K562 (cell line): ENCODE measurements around the gene UMAD1. TPM values are rescaled to one million over a fixed set of nuclear protein-coding genes. Genes with fewer than 3 reads are reported as not detected.

Source experiments
- ARID3A ChIP-seq: IDR thresholded peaks from 2 replicates; pipeline ENCODE4 v1.6.1; 2012; ENCODE audit warnings: low read depth, low read length, improper control_type of control experiment, borderline replicate concordance
- CEBPB ChIP-seq: fragments of 450-650 bp; IDR thresholded peaks from 2 replicates; pipeline ENCODE4 v1.6.1; 2016; ENCODE audit warnings: missing genetic modification characterization, missing compliant biosample characterization
- CEBPG ChIP-seq, 3 experiments: fragments of 200-800 bp in 1 of 3; sonication (Bioruptor generic) in 1 of 3; sonication (generic) in 1 of 3; formaldehyde crosslinking in 1 of 3; IDR thresholded peaks in 2 of 3; conservative IDR thresholded peaks in 1 of 3; 2 replicates each; pipeline versions ENCODE4 v1.6.1 to v1.8.0; 2016 to 2022; ENCODE audit warnings: missing compliant biosample characterization in 2 of 3, missing genetic modification characterization in 2 of 3, mild to moderate bottlenecking in 1 of 3, missing genetic modification reagents in 1 of 3
- GABPA ChIP-seq: fragments of 200-800 bp; sonication (Bioruptor generic); conservative IDR thresholded peaks from 2 replicates; pipeline ENCODE4 v1.6.1; 2016; ENCODE audit warnings: low read depth, missing genetic modification characterization, missing compliant biosample characterization
- MAFG ChIP-seq: fragments of 450-650 bp; conservative IDR thresholded peaks from 2 replicates; pipeline ENCODE4 v1.6.1; 2016; ENCODE audit warnings: missing genetic modification characterization, missing compliant biosample characterization
- RAD21 ChIP-seq, 2 experiments: fragments of 250-450 bp in 1 of 2; fragments of 450-650 bp in 1 of 2; sonication (Bioruptor Pico) in 1 of 2; formaldehyde crosslinking in 1 of 2; IDR thresholded peaks in 1 of 2; conservative IDR thresholded peaks in 1 of 2; 2 replicates each; pipeline versions ENCODE4 v1.4.0 to v1.8.0; 2020 to 2022; ENCODE audit warnings: mild to moderate bottlenecking in 2 of 2, moderate library complexity in 1 of 2
- SMAD4 ChIP-seq: fragments of 250-450 bp; sonication (Bioruptor Pico); conservative IDR thresholded peaks from 2 replicates; pipeline ENCODE4 v1.8.0; 2021; ENCODE audit warnings: inconsistent platforms, mild to moderate bottlenecking, moderate library complexity
- SMC3 ChIP-seq: conservative IDR thresholded peaks from 2 replicates; pipeline ENCODE4 v1.6.1; 2011; ENCODE audit warnings: low read depth, low read length, improper control_type of control experiment; ENCODE audit not compliant: insufficient read depth
- TEAD2 ChIP-seq: fragments of 450-650 bp; IDR thresholded peaks from 2 replicates; pipeline ENCODE4 v1.6.1; 2016; ENCODE audit warnings: missing genetic modification characterization, control low read depth, missing compliant biosample characterization
- polyA plus RNA-seq, 8 experiments: library from polyadenylated mRNA; depleted of rRNA in 4 of 8; stranded (reverse) in 5 of 8; unstranded in 3 of 8; fragments of >200 nt; fragmentation: Nextera tagmentation in 2 of 8; fragmentation: Illumina TruSeq in 1 of 8; extraction: Ambion mirVana in 2 of 8; extraction: Trizol in 1 of 8; gene quantifications; 2 replicates each; pipeline versions ENCODE4 v1.2.1 to v1.2.3, GENCODE V29; 2011 to 2014; ENCODE audit warnings: inconsistent platforms in 1 of 8, missing spikeins in 1 of 8
- total RNA-seq, 7 experiments: library from RNA; depleted of rRNA in 6 of 7; stranded (reverse); fragments of >200 nt in 6 of 7; fragmentation: Illumina TruSeq in 2 of 7; extraction: Trizol in 2 of 7; gene quantifications; 2 replicates each; pipeline versions ENCODE4 v1.2.1 to v1.2.3, GENCODE V29; 2011 to 2021; ENCODE audit warnings: low replicate concordance in 1 of 7
- TF ChIP-seq, protein P1 (sequence below): IDR thresholded peaks from 2 replicates; pipeline ENCODE4 v1.6.1; 2011; ENCODE audit not compliant: insufficient read length; ENCODE audit errors: extremely low read depth

UMAD1 gene
- total and polyA plus RNA-seq, 9 of the 15 experiments (the other 6 are each of a cell fraction or from before 2014, with no cell fraction given) = 9.0 to 26.7 (median 13.3) TPM

DNA sequence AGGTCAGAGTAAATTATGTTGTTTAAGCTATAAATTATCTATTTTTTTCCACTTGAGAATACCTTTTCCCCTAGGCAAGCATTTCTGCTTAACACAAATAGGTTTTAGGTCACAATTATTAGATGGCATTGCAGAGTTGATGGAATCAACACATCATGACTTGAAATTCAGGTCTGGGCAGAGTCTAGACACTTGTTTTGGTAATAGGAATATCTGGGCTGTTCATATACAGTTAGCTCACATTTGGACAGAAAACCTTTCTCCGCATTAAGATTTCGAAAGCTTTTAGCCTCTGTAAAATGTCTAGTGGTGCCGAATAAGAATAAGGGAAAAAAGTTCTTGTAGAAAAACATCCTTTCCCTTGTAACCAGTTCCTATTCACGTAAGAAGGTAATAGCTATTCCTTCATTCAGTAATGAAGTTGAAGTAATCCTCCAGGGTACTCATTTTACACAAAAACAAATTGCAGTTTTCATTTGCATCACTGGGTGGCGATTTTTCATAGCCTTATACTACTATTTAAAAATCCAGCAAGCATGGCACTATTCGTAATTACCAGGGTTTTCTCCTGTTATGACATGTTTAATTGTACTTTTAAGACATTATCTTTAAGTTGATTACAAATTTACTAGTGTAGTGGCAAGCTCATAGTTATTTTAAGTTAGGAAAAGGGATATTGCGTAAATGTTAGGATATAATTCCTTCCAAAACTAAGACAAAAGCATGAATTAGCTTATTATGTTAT, 40.8 kb downstream of the UMAD1 start (continued):
- TF ChIP-seq, protein P1, sequence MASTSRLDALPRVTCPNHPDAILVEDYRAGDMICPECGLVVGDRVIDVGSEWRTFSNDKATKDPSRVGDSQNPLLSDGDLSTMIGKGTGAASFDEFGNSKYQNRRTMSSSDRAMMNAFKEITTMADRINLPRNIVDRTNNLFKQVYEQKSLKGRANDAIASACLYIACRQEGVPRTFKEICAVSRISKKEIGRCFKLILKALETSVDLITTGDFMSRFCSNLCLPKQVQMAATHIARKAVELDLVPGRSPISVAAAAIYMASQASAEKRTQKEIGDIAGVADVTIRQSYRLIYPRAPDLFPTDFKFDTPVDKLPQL = no peak
- TF ChIP-seq TEAD2 (tag) = no peak
- TF ChIP-seq CEBPG (CRISPR knock-in tag; IDR thresholded peaks at IDR 0.05) = no peak
- peak; percentile 54 to 65 for TF ChIP-seq CEBPG (tag; conservative IDR thresholded peaks at IDR 0.05 in 1 of 2, IDR thresholded peaks at IDR 0.05 in 1 of 2)
- TF ChIP-seq RAD21 (CRISPR knock-in tag; conservative IDR thresholded peaks at IDR 0.05 in 1 of 2, IDR thresholded peaks at IDR 0.05 in 1 of 2) = peak; percentile 77 to 84
- TF ChIP-seq CEBPB (tag) = peak; percentile 74; the same call in 1 of the 2 replicates
- 0 out of 2 replicates have a peak, but pooled peaks have one; percentile 34 for TF ChIP-seq SMC3
- 0 out of 2 replicates have a peak, but pooled peaks have one; percentile 23 for TF ChIP-seq MAFG
- no peak for TF ChIP-seq SMAD4 (CRISPR knock-in tag)
- no peak for TF ChIP-seq GABPA (tag)
- peak; percentile 40; the same call in 1 of the 2 replicates for TF ChIP-seq ARID3A
